ENCODE measurements around the gene DNMT1.

DNMT1 gene

GRCh38 chr19:10230861-10231611, 36.3 kb upstream of the DNMT1 start, which contains the start of gene S1PR2:
Gene S1PR2, minus strand, starts transcription at chr19:10231331. Its CDS starts 6,426 bp downstream, at chr19:10224905.
- Histone ChIP-seq H3K9me3 (ENCODE audit: control insufficient read depth in 2 of 2, low read length in 2 of 2) (no peaks in the 10 kb centered on the region), H3K27ac (ENCODE audit: low read depth in 2 of 2, low read length in 2 of 2) (peak within 1 kb of the TSS; percentile 76 to 85), H3K4me1 (ENCODE audit: control insufficient read depth in 2 of 2, insufficient read depth in 2 of 2, low read length in 2 of 2) (peaks cover 6 to 7% of the 10 kb centered on the region in 2 donors), H3K9ac (ENCODE audit: low read depth in 1 of 2, low read length in 2 of 2) (peak within 1 kb of the TSS; percentile 75 to 86), H3K36me3 (ENCODE audit: control insufficient read depth in 2 of 2, insufficient read depth in 2 of 2, low read length in 2 of 2) (no peaks in the 10 kb centered on the region), H3K4me3 (ENCODE audit: low read length in 2 of 2) (peak within 1 kb of the TSS; percentile 77 to 79), H3K27me3 (ENCODE audit: control insufficient read depth in 2 of 2, insufficient read depth in 2 of 2, low read length in 2 of 2) (no peaks in the 10 kb centered on the region)

GRCh38 chr19:10230173-10230860, 35.6 kb upstream of the DNMT1 start:
- Histone ChIP-seq H3K27ac (ENCODE audit: low read depth in 2 of 2, low read length in 2 of 2) (peak overlapping the region; percentile 76 to 85), H3K4me1 (ENCODE audit: control insufficient read depth in 2 of 2, insufficient read depth in 2 of 2, low read length in 2 of 2) (peaks cover 6 to 7% of the 10 kb centered on the region in 2 donors), H3K36me3 (ENCODE audit: control insufficient read depth in 2 of 2, insufficient read depth in 2 of 2, low read length in 2 of 2) (no peaks in the 10 kb centered on the region), H3K9me3 (ENCODE audit: control insufficient read depth in 2 of 2, low read length in 2 of 2) (no peaks in the 10 kb centered on the region), H3K27me3 (ENCODE audit: control insufficient read depth in 2 of 2, insufficient read depth in 2 of 2, low read length in 2 of 2) (no peaks in the 10 kb centered on the region), H3K9ac (ENCODE audit: low read depth in 1 of 2, low read length in 2 of 2) (peak overlapping the region; percentile 75 to 86), H3K4me3 (ENCODE audit: low read length in 2 of 2) (peak overlapping the region; percentile 77 to 79)

GRCh38 chr19:10228920-10229319, 34.2 kb upstream of the DNMT1 start:
- Histone ChIP-seq H3K4me3 (ENCODE audit: low read length in 2 of 2) (no peak overlapping the region), H3K36me3 (ENCODE audit: control insufficient read depth in 2 of 2, insufficient read depth in 2 of 2, low read length in 2 of 2) (peaks cover 0 to 6% of the 10 kb centered on the region in 2 donors), H3K9ac (ENCODE audit: low read depth in 1 of 2, low read length in 2 of 2) (no peak overlapping the region), H3K4me1 (ENCODE audit: control insufficient read depth in 2 of 2, insufficient read depth in 2 of 2, low read length in 2 of 2) (peaks cover 6 to 7% of the 10 kb centered on the region in 2 donors), H3K9me3 (ENCODE audit: control insufficient read depth in 2 of 2, low read length in 2 of 2) (no peaks in the 10 kb centered on the region), H3K27me3 (ENCODE audit: control insufficient read depth in 2 of 2, insufficient read depth in 2 of 2, low read length in 2 of 2) (no peaks in the 10 kb centered on the region), H3K27ac (ENCODE audit: low read depth in 2 of 2, low read length in 2 of 2) (peak overlapping the region; percentile 27 to 43)

- peak overlapping the region in 1 of 2 donors; percentile 14 for H3K9ac ChIP-seq (ENCODE audit: low read depth in 1 of 2, low read length in 2 of 2)
Observed at GRCh38 chr19:10228393-10228792, 33.6 kb upstream of the DNMT1 start.

GRCh38 chr19:10227026-10227971, 32.5 kb upstream of the DNMT1 start:
- H3K9ac ChIP-seq (ENCODE audit: low read depth in 1 of 2, low read length in 2 of 2) = peak overlapping the region in 1 of 2 donors; percentile 18
- peaks cover 0 to 6% of the 10 kb centered on the region in 2 donors for H3K36me3 ChIP-seq (ENCODE audit: control insufficient read depth in 2 of 2, insufficient read depth in 2 of 2, low read length in 2 of 2)
- no peaks in the 10 kb centered on the region for H3K9me3 ChIP-seq (ENCODE audit: control insufficient read depth in 2 of 2, low read length in 2 of 2)
- peak overlapping the region; percentile 66 to 76 for H3K27ac ChIP-seq (ENCODE audit: low read depth in 2 of 2, low read length in 2 of 2)
- H3K4me1 ChIP-seq (ENCODE audit: control insufficient read depth in 2 of 2, insufficient read depth in 2 of 2, low read length in 2 of 2) = peaks cover 6 to 7% of the 10 kb centered on the region in 2 donors
- peak overlapping the region in 1 of 2 donors; percentile 26 for H3K4me3 ChIP-seq (ENCODE audit: low read length in 2 of 2)
- H3K27me3 ChIP-seq (ENCODE audit: control insufficient read depth in 2 of 2, insufficient read depth in 2 of 2, low read length in 2 of 2) = no peaks in the 10 kb centered on the region

More at GRCh38 chr19:10228393-10228792, 33.6 kb upstream of the DNMT1 start:
- Histone ChIP-seq H3K27me3 (ENCODE audit: control insufficient read depth in 2 of 2, insufficient read depth in 2 of 2, low read length in 2 of 2) (no peaks in the 10 kb centered on the region), H3K9me3 (ENCODE audit: control insufficient read depth in 2 of 2, low read length in 2 of 2) (no peaks in the 10 kb centered on the region), H3K4me3 (ENCODE audit: low read length in 2 of 2) (no peak overlapping the region), H3K36me3 (ENCODE audit: control insufficient read depth in 2 of 2, insufficient read depth in 2 of 2, low read length in 2 of 2) (peaks cover 0 to 6% of the 10 kb centered on the region in 2 donors), H3K4me1 (ENCODE audit: control insufficient read depth in 2 of 2, insufficient read depth in 2 of 2, low read length in 2 of 2) (peaks cover 6 to 7% of the 10 kb centered on the region in 2 donors), H3K27ac (ENCODE audit: low read depth in 2 of 2, low read length in 2 of 2) (peak overlapping the region; percentile 27 to 43)

GRCh38 chr19:10226376-10227025, 31.7 kb upstream of the DNMT1 start:
- no peak overlapping the region for H3K4me3 ChIP-seq (ENCODE audit: low read length in 2 of 2)
- no peak overlapping the region for H3K9ac ChIP-seq (ENCODE audit: low read depth in 1 of 2, low read length in 2 of 2)
- H3K4me1 ChIP-seq (ENCODE audit: control insufficient read depth in 2 of 2, insufficient read depth in 2 of 2, low read length in 2 of 2) = peaks cover 6 to 7% of the 10 kb centered on the region in 2 donors
- no peaks in the 10 kb centered on the region for H3K9me3 ChIP-seq (ENCODE audit: control insufficient read depth in 2 of 2, low read length in 2 of 2)
- H3K36me3 ChIP-seq (ENCODE audit: control insufficient read depth in 2 of 2, insufficient read depth in 2 of 2, low read length in 2 of 2) = peaks cover 0 to 6% of the 10 kb centered on the region in 2 donors
- peak overlapping the region; percentile 57 to 66 for H3K27ac ChIP-seq (ENCODE audit: low read depth in 2 of 2, low read length in 2 of 2)
- no peaks in the 10 kb centered on the region for H3K27me3 ChIP-seq (ENCODE audit: control insufficient read depth in 2 of 2, insufficient read depth in 2 of 2, low read length in 2 of 2)

GRCh38 chr19:10226021-10226375, 31.2 kb upstream of the DNMT1 start:
- H3K4me1 ChIP-seq (ENCODE audit: control insufficient read depth in 2 of 2, insufficient read depth in 2 of 2, low read length in 2 of 2) = peaks cover 6 to 7% of the 10 kb centered on the region in 2 donors
- H3K9ac ChIP-seq (ENCODE audit: low read depth in 1 of 2, low read length in 2 of 2) = no peak overlapping the region
- no peaks in the 10 kb centered on the region for H3K27me3 ChIP-seq (ENCODE audit: control insufficient read depth in 2 of 2, insufficient read depth in 2 of 2, low read length in 2 of 2)
- no peaks in the 10 kb centered on the region for H3K9me3 ChIP-seq (ENCODE audit: control insufficient read depth in 2 of 2, low read length in 2 of 2)
- peaks cover 0 to 6% of the 10 kb centered on the region in 2 donors for H3K36me3 ChIP-seq (ENCODE audit: control insufficient read depth in 2 of 2, insufficient read depth in 2 of 2, low read length in 2 of 2)
- H3K27ac ChIP-seq (ENCODE audit: low read depth in 2 of 2, low read length in 2 of 2) = peak overlapping the region; percentile 43 to 57
- H3K4me3 ChIP-seq (ENCODE audit: low read length in 2 of 2) = no peak overlapping the region

- H3K9me3 ChIP-seq (ENCODE audit: control insufficient read depth in 2 of 2, low read length in 2 of 2) = no peaks in the 10 kb centered on the region
- H3K36me3 ChIP-seq (ENCODE audit: control insufficient read depth in 2 of 2, insufficient read depth in 2 of 2, low read length in 2 of 2) = peaks cover 0 to 6% of the 10 kb centered on the region in 2 donors
- H3K27me3 ChIP-seq (ENCODE audit: control insufficient read depth in 2 of 2, insufficient read depth in 2 of 2, low read length in 2 of 2) = no peaks in the 10 kb centered on the region
- no peak overlapping the region for H3K4me3 ChIP-seq (ENCODE audit: low read length in 2 of 2)
- no peak overlapping the region for H3K27ac ChIP-seq (ENCODE audit: low read depth in 2 of 2, low read length in 2 of 2)
- H3K4me1 ChIP-seq (ENCODE audit: control insufficient read depth in 2 of 2, insufficient read depth in 2 of 2, low read length in 2 of 2) = peaks cover 0 to 4% of the 10 kb centered on the region in 2 donors
- no peak overlapping the region for H3K9ac ChIP-seq (ENCODE audit: low read depth in 1 of 2, low read length in 2 of 2)
Observed at GRCh38 chr19:10224337-10224736, 29.6 kb upstream of the DNMT1 start.

GRCh38 chr19:10223488-10224213, 28.9 kb upstream of the DNMT1 start:
- H3K9ac ChIP-seq (ENCODE audit: low read depth in 1 of 2, low read length in 2 of 2) = no peak overlapping the region
- H3K4me3 ChIP-seq (ENCODE audit: low read length in 2 of 2) = no peak overlapping the region
- peaks cover 0 to 6% of the 10 kb centered on the region in 2 donors for H3K36me3 ChIP-seq (ENCODE audit: control insufficient read depth in 2 of 2, insufficient read depth in 2 of 2, low read length in 2 of 2)
- no peaks in the 10 kb centered on the region for H3K27me3 ChIP-seq (ENCODE audit: control insufficient read depth in 2 of 2, insufficient read depth in 2 of 2, low read length in 2 of 2)
- no peak overlapping the region for H3K27ac ChIP-seq (ENCODE audit: low read depth in 2 of 2, low read length in 2 of 2)
- H3K9me3 ChIP-seq (ENCODE audit: control insufficient read depth in 2 of 2, low read length in 2 of 2) = no peaks in the 10 kb centered on the region
- peaks cover 0 to 4% of the 10 kb centered on the region in 2 donors for H3K4me1 ChIP-seq (ENCODE audit: control insufficient read depth in 2 of 2, insufficient read depth in 2 of 2, low read length in 2 of 2)
